Measurements from ENCODE around the gene FBXO38. TPM values are rescaled to one million over a fixed set of nuclear protein-coding genes. Genes with fewer than 3 reads are reported as not detected.

FBXO38 gene
- total and polyA plus RNA-seq, 2 experiments from 2014 or later: 24.2 to 42.9 TPM

DNA sequence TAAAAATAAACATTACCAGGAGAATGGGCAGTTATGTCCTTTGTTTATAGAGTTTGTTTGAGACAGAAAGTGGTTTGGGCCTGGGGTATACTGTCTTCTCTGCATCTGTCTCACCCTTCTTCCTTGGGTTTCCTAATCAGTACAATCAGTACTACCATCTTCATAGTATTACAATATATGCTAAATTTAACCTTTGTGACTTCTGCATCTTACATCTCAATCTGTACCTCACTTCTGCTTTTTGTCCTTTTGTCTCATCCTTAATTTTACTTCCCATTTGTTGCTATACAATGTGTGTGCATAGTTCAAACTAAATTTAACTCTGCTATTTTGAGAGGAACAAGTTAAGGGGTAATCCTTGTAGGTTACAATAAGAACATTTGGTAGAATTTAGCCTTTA is 19.6 kb downstream of the FBXO38 start:
- no peaks in the 10 kb centered on the region for H3K9me3 ChIP-seq (ENCODE audit: low read depth)
- DNase-seq (ENCODE audit: low read depth in 1 of 2, low spot score in 1 of 2): no peak
- H3K4me3 ChIP-seq: no peak overlapping the region
- peaks cover 50% of the 10 kb centered on the region for H3K36me3 ChIP-seq
- H3K27ac ChIP-seq: peak overlapping the region; percentile 41
- TF ChIP-seq, protein P1, sequence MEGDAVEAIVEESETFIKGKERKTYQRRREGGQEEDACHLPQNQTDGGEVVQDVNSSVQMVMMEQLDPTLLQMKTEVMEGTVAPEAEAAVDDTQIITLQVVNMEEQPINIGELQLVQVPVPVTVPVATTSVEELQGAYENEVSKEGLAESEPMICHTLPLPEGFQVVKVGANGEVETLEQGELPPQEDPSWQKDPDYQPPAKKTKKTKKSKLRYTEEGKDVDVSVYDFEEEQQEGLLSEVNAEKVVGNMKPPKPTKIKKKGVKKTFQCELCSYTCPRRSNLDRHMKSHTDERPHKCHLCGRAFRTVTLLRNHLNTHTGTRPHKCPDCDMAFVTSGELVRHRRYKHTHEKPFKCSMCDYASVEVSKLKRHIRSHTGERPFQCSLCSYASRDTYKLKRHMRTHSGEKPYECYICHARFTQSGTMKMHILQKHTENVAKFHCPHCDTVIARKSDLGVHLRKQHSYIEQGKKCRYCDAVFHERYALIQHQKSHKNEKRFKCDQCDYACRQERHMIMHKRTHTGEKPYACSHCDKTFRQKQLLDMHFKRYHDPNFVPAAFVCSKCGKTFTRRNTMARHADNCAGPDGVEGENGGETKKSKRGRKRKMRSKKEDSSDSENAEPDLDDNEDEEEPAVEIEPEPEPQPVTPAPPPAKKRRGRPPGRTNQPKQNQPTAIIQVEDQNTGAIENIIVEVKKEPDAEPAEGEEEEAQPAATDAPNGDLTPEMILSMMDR (IDR thresholded peaks at IDR 0.05; ENCODE audit: low read depth, low read length): no peak
- H3K4me1 ChIP-seq (ENCODE audit: low read depth): peaks cover 23% of the 10 kb centered on the region
- H3K27me3 ChIP-seq: no peaks in the 10 kb centered on the region

DNA sequence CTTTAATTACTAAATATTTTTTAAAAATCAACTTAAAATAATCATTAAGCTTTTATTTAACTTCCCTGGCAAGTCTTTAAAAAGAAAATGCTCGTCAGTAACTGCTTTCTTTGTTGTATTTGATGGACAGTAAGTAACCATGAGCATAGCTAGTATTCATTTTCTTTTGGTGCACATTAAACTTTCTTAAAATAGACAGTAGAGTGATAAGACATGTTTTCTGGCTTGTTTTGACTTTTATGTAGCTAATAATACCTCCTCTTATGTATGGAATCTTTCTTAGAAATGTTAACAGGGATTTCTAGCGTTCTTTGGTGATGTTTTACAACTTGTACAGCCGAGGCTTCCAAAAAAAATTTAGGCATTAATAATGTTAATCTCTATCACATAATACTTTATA is 22.6 kb downstream of the FBXO38 start:
- TF ChIP-seq, protein P1 (IDR thresholded peaks at IDR 0.05; ENCODE audit: low read depth, low read length): no peak
- H3K36me3 ChIP-seq: peaks cover 51% of the 10 kb centered on the region

DNA sequence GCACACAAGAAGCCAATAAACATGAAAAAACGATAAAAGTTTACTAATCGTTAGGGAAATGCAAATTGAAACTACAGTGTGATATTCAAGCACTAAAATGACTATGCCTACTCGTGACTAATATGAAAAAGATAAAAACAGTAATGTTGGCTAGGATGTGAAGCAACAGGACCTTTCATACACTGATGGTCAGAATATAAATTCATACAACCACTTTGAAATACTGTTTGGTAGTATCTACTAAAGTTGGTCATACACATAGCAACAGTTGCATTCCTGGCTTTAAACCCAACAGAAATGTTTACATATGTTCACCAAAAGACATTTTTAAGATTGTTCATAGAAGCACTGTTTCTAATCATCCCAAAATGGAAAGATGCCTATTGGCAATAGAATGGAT is 24.3 kb downstream of the FBXO38 start:
- H3K27me3 ChIP-seq: no peaks in the 10 kb centered on the region
- H3K36me3 ChIP-seq: peaks cover 45% of the 10 kb centered on the region
- no peak overlapping the region for H3K27ac ChIP-seq
- H3K4me1 ChIP-seq (ENCODE audit: low read depth): peaks cover 34% of the 10 kb centered on the region
- TF ChIP-seq, protein P1 (IDR thresholded peaks at IDR 0.05; ENCODE audit: low read depth, low read length): no peak
- DNase-seq (ENCODE audit: low read depth in 1 of 2, low spot score in 1 of 2): no peak
- no peaks in the 10 kb centered on the region for H3K9me3 ChIP-seq (ENCODE audit: low read depth)
- H3K4me3 ChIP-seq: no peak overlapping the region

More for the DNA sequence above, 22.6 kb downstream of the FBXO38 start:
- peak overlapping the region; percentile 49 for H3K27ac ChIP-seq
- peaks cover 35% of the 10 kb centered on the region for H3K4me1 ChIP-seq (ENCODE audit: low read depth)
- H3K27me3 ChIP-seq: no peaks in the 10 kb centered on the region
- H3K9me3 ChIP-seq (ENCODE audit: low read depth): no peaks in the 10 kb centered on the region
- no peak overlapping the region for H3K4me3 ChIP-seq
- DNase-seq (ENCODE audit: low read depth in 1 of 2, low spot score in 1 of 2): no peak

DNA sequence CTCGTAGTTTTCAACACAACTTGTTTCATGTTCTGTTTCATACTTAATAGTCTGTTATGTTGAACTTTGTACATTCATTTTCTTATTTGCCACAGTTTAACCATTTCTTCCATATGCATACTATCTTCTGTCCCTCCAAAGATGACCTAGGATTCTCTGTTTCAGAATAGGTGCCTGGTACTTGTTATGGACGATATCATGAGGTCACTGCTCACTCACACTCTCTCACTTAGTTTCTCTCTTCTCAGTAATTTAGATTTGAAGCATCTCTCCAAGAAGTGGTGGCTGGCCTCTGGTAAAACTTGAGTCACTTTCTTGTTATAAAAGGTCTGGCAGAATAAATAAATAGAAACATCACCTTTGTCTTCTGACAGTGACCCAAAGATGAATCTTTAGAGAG is 28.4 kb downstream of the FBXO38 start:
- Histone ChIP-seq H3K4me1 (ENCODE audit: low read depth) (peaks cover 29% of the 10 kb centered on the region), H3K4me3 (no peak overlapping the region), H3K27me3 (no peaks in the 10 kb centered on the region), H3K36me3 (peaks cover 49% of the 10 kb centered on the region), H3K9me3 (ENCODE audit: low read depth) (no peaks in the 10 kb centered on the region), H3K27ac (peak overlapping the region; percentile 41)
- TF ChIP-seq, protein P1 (IDR thresholded peaks at IDR 0.05; ENCODE audit: low read depth, low read length): no peak
- no peak for DNase-seq (ENCODE audit: low read depth in 1 of 2, low spot score in 1 of 2)

DNA sequence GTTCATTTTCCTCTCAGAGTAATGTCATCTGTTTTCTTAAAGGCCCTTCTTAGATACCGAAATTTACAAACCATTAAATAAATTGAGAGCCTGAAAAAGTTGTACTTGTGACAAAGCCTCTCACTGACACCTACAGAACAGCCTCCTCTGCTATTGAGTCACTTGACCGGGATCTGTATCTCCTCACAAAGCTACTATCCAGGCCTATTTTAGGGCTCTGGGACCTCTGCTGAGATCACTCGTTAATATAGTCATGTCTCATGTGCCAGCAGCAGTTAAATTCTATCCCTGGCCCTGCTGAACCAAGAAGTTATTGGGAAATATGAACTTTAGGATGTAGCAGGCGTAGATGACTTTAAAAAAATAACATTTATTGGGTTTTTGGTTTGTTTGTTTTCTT is 31.1 kb downstream of the FBXO38 start:
- H3K27me3 ChIP-seq: no peaks in the 10 kb centered on the region
- H3K36me3 ChIP-seq: peaks cover 57% of the 10 kb centered on the region
- peaks cover 21% of the 10 kb centered on the region for H3K4me1 ChIP-seq (ENCODE audit: low read depth)
- DNase-seq (ENCODE audit: low read depth in 1 of 2, low spot score in 1 of 2): peak in 1 of 2 donors; percentile 32
- H3K27ac ChIP-seq: peak overlapping the region; percentile 63
- no peak overlapping the region for H3K4me3 ChIP-seq
- H3K9me3 ChIP-seq (ENCODE audit: low read depth): no peaks in the 10 kb centered on the region
- TF ChIP-seq, protein P1 (IDR thresholded peaks at IDR 0.05; ENCODE audit: low read depth, low read length): no peak

DNA sequence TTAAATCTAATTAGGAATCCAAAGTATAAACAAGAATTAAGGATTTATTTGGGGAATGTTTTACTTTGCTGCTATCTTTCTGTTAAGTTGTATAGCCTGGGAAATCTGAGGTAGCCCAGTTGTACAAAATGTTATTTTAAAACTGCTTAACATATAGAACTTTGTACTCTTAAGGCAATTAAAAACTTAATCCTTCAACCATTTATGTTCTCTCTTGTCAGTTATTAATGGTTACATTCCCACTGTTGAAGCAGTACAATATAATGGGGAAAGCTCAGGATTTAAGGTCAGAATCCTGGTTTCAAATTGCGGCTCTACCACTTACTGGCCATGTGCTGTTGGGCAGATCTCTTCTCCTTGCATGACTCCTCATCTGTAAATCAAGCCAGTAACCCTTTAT is 32.7 kb downstream of the FBXO38 start:
- DNase-seq (ENCODE audit: low read depth in 1 of 2, low spot score in 1 of 2): no peak
- Histone ChIP-seq H3K4me3 (no peak overlapping the region), H3K4me1 (ENCODE audit: low read depth) (peaks cover 17% of the 10 kb centered on the region), H3K27ac (no peak overlapping the region), H3K9me3 (ENCODE audit: low read depth) (no peaks in the 10 kb centered on the region), H3K36me3 (peaks cover 51% of the 10 kb centered on the region), H3K27me3 (no peaks in the 10 kb centered on the region)
- TF ChIP-seq, protein P1 (IDR thresholded peaks at IDR 0.05; ENCODE audit: low read depth, low read length): no peak
